Activated CD4-positive, CD25-positive, alpha-beta regulatory T cell (primary cell): ENCODE results near the gene SDF2L1.
A peak's percentile ranks its signal among the peaks of the same experiment; 100 is the strongest.
"Not testable (repeated sequence)": the region's sequence is repeated elsewhere in the genome, so short reads cannot be mapped to it uniquely, and the experiment has no call there.

Experiments used
- DNase-seq, 4 experiments: peaks; one replicate each; lab custom pipeline; 2025; lab: John Stamatoyannopoulos, UW

SDF2L1 gene

GRCh38 chr22:21636629-21637218 is 5.4 kb upstream of the SDF2L1 start:
- DNase-seq, result no peak

GRCh38 chr22:21637450-21637849 is 4.7 kb upstream of the SDF2L1 start:
- DNase-seq, result not testable (repeated sequence)

- DNase-seq, result no peak
These were observed 2.7 kb upstream of the SDF2L1 start for GRCh38 chr22:21639359-21639758.

- no peak for DNase-seq
These were observed 1.3 kb upstream of the SDF2L1 start for GRCh38 chr22:21640810-21641209.

GRCh38 chr22:21641417-21641788 is 699 bp upstream of the SDF2L1 start:
- DNase-seq, result no peak

- peak in 3 of 4 experiments; percentile 21 to 33 (median 27) for DNase-seq
These were observed 714 bp downstream of the SDF2L1 start for GRCh38 chr22:21642584-21643448.

GRCh38 chr22:21643533-21644357 is 1.6 kb downstream of the SDF2L1 start:
- DNase-seq, result no peak

- DNase-seq, result not testable (repeated sequence)
These were observed 3.4 kb downstream of the SDF2L1 start for GRCh38 chr22:21645513-21645912.

- peak; percentile 43 to 61 (median 52) for DNase-seq
These were observed 4.8 kb downstream of the SDF2L1 start for GRCh38 chr22:21646608-21647590.

- DNase-seq, result no peak
These were observed 8.2 kb downstream of the SDF2L1 start for GRCh38 chr22:21650280-21650679.

- no peak for DNase-seq
These were observed 8.9 kb downstream of the SDF2L1 start for GRCh38 chr22:21650823-21651520.

- no peak for DNase-seq
These were observed 9.5 kb downstream of the SDF2L1 start for GRCh38 chr22:21651521-21652009.

GRCh38 chr22:21652010-21652546 is 10.0 kb downstream of the SDF2L1 start:
- DNase-seq, result peak; percentile 50 to 78 (median 60)

- no peak for DNase-seq
These were observed 10.7 kb downstream of the SDF2L1 start for GRCh38 chr22:21652547-21653545.

GRCh38 chr22:21657020-21657359 is 14.9 kb downstream of the SDF2L1 start:
- DNase-seq, result no peak

GRCh38 chr22:21657360-21658032 is 15.4 kb downstream of the SDF2L1 start:
- peak; percentile 55 to 62 (median 61) for DNase-seq

- DNase-seq, result no peak
These were observed 17.9 kb downstream of the SDF2L1 start for GRCh38 chr22:21659864-21660525.

- DNase-seq, result no peak
These were observed 18.8 kb downstream of the SDF2L1 start for GRCh38 chr22:21660904-21661303.
